T-helper 2 cell treated with Interferon-gamma antibody and Interleukin-4, amounts not matched to agents 100 ng/mL and 5 ng/mL, for 36 hours (primary cell): ENCODE results near the gene NUTM1. TPM values are rescaled to one million over a fixed set of nuclear protein-coding genes. Genes with fewer than 3 reads are reported as not detected.

ENCODE experiments used
- intact Hi-C: fragments of 100-400 bp; cut with micrococcal nuclease; formaldehyde crosslinking; loops from one replicate; pipeline ENCODE4 v1.15.1; 2023
- total RNA-seq: library from RNA; stranded (reverse); gene quantifications from 2 replicates; pipeline ENCODE4 v1.2.3, GENCODE V29; 2022

Gene NUTM1, protein sequence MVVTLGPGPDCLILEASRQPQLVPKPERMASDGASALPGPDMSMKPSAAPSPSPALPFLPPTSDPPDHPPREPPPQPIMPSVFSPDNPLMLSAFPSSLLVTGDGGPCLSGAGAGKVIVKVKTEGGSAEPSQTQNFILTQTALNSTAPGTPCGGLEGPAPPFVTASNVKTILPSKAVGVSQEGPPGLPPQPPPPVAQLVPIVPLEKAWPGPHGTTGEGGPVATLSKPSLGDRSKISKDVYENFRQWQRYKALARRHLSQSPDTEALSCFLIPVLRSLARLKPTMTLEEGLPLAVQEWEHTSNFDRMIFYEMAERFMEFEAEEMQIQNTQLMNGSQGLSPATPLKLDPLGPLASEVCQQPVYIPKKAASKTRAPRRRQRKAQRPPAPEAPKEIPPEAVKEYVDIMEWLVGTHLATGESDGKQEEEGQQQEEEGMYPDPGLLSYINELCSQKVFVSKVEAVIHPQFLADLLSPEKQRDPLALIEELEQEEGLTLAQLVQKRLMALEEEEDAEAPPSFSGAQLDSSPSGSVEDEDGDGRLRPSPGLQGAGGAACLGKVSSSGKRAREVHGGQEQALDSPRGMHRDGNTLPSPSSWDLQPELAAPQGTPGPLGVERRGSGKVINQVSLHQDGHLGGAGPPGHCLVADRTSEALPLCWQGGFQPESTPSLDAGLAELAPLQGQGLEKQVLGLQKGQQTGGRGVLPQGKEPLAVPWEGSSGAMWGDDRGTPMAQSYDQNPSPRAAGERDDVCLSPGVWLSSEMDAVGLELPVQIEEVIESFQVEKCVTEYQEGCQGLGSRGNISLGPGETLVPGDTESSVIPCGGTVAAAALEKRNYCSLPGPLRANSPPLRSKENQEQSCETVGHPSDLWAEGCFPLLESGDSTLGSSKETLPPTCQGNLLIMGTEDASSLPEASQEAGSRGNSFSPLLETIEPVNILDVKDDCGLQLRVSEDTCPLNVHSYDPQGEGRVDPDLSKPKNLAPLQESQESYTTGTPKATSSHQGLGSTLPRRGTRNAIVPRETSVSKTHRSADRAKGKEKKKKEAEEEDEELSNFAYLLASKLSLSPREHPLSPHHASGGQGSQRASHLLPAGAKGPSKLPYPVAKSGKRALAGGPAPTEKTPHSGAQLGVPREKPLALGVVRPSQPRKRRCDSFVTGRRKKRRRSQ
- not detected in 2 replicates for total RNA-seq

GRCh38 chr15:34342737-34343575 lies at the start of gene NUTM1, which contains the start of gene NOP10:
Gene NUTM1, plus strand, starts transcription at chr15:34343315. Its CDS starts 382 bp downstream, at chr15:34343697.
Gene NOP10, minus strand, starts transcription at chr15:34343136. Its CDS starts 63 bp downstream, at chr15:34343073.
- intact Hi-C loops = loop anchor here (1.0 to 2.0 kb wide), 4 partner anchors 24 to 245 kb away; partner anchors contain the start of genes GOLGA8A and LPCAT4

DNA sequence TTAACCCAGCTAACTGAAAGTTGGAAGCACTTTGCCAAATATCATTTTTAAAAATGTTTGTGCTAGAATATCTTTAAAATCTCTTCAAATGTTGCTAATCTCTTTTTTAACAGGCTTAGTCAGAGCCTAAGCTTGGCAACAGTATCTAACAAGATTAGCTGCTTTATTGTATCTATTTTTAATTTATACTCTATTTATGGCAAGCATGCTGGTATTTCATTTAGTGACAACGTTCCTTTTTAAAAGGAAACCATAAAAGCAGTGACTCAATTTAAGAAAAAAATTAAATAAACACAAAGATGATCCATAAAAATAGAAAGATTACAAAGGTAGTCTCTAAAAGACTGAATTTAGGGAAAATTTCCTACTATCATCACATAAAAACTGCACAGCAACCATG lies 46.1 kb upstream of the NUTM1 start:
- intact Hi-C loops = no loop called here

- intact Hi-C loops = no loop called here
These were observed 42.1 kb upstream of the NUTM1 start for GRCh38 chr15:34301058-34301457.

DNA sequence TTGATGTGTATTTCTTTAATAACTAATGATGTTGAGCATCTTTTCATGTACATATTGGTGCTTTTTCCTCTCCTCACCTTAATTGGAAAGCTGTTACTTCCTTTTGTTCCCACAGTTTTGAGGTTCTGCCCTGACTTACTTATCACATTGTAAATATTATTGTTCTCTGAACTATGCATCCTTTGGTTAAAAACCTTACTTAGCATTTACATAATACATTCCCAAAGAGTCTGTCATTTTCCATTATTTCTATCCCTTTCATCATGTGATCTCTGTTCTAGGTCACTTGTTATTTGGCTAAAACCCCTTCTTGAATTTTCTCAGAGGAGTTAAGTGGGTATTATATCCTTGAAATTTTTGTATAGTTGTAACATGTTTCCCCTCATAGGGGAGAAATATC lies 38.5 kb upstream of the NUTM1 start:
- intact Hi-C loops = no loop called here

DNA sequence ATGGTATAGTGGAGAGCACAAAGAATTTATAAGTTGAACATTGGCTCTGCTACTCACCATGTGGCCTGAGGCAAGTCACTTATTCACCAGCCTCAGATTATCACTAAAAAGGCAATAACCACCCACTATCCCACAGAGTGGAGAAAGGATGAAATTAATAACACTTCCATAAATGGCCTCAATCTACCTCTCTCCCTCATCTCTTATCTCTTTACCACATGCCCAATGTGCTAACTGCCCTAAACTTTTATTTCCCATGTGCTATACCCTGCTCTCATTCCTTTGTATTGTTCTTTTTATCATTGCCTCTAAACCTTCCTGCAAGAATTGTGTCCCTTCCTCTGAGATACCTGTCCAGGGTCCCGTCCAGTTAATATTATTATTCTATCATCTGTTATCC lies 31.6 kb upstream of the NUTM1 start:
- intact Hi-C loops = no loop called here

DNA sequence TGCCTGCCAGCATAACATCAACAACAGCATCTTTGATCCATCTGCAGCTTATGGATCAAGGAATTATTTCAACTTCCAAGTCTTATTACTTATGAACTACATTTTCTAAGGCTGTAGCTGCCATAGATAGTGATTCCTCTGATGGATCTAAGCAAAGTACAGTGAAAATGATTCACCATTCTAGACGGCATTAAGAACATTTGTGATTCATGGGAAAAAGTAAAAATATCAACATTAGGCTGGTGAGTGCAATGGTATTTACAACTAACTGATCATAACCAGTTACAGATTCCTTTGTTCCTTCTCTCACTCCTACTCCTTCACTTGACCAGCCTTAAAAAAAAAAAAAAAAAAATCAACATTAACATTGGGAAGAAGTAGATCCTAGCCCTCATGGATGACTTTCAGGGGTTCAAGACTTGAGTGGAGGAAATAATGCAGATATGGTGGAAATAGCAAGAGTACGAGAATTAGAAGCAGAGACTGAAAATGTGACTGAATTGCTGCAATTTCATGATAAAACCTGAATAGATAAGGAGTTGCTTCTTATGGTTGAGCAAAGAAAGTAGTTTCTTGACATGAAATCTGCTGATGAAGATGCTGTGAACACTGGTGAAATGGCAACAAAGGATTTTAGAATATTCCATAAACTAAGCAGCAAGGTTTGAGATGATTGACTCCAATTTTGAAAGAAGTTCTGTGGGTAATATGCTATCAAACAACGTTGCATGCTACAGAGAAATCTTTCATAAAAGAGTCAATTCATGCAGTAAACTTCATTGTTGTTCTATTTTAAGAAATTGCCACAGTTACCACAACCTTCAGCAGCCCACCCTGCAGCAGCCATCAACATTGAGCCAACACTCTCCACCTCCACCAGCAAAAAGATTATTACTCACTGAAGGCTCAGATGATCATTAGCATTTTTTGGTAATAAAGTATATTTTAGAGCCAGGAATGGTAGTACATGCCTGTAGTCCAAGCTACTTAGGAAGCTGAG lies 28.3 kb upstream of the NUTM1 start:
- intact Hi-C loops = no loop called here

- intact Hi-C loops = no loop called here
These were observed 24.6 kb upstream of the NUTM1 start for GRCh38 chr15:34318277-34319079.

- intact Hi-C loops = no loop called here
These were observed 19.9 kb upstream of the NUTM1 start for GRCh38 chr15:34323217-34323616.

DNA sequence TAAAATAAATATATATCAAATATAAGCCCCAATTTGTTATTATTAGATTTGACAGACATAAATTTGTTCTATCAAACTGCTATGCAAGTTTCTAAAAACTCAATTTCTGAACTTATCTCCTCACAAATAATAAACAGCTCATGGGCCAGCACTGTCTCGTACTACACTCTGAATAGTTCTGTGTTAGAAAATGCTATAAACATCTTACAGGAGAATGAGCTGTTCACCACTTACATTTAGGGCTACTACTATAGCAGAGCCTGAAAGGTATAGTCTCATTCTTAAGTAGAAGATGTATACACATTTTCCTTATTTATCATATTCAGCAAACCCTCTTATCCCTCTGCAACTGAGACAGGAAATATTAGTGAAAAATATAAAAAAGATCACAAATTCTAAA lies 18.2 kb upstream of the NUTM1 start:
- intact Hi-C loops = no loop called here

DNA sequence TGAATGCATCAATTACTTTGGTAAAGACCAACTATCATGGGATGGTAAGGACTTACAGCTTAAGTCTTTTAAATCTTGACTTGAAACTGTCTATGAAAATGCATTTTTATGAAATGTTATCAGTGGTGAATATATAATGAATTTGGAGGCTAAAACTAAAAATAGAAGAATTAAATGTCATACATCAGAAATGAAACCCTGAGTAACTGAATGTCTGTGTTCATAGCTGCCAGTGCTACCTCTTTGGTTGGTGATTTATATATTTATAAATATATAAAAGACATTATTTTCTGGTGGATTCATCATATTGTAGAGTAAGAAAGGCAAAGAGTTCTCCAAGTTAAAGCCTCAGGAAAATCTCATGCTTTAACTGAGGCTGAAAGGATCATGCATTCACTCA lies 17.7 kb upstream of the NUTM1 start:
- intact Hi-C loops = no loop called here

GRCh38 chr15:34327906-34328305 lies 15.2 kb upstream of the NUTM1 start:
- intact Hi-C loops = no loop called here

- intact Hi-C loops = no loop called here
These were observed 14.1 kb upstream of the NUTM1 start for GRCh38 chr15:34329006-34329405.

- intact Hi-C loops = no loop called here
These were observed 12.8 kb upstream of the NUTM1 start for GRCh38 chr15:34330279-34330678.

DNA sequence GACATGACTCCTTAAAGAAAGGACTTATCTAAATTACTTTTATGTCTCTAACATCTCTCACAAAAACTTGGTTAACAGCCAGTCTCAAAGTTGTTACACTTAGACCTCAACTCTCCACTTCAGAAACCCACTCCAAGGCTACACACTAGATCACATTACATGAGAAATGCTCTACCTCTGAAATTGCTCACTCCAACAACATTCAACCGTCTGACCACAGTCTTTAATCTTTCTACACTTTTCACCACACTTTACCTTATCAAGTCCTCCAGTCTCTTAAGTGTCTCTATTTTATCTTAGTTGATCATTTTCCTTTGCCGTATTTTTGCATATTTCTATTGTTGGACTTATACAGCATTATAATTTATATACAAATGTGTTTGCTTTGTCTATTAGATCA lies 11.3 kb upstream of the NUTM1 start:
- intact Hi-C loops = no loop called here

GRCh38 chr15:34332553-34333120 lies 10.5 kb upstream of the NUTM1 start:
- intact Hi-C loops = no loop called here

GRCh38 chr15:34334672-34335071 lies 8.4 kb upstream of the NUTM1 start:
- intact Hi-C loops = loop anchor here (5.0 kb wide), 1 partner anchor 248 kb away; the partner anchor contains the start of gene GOLGA8B

DNA sequence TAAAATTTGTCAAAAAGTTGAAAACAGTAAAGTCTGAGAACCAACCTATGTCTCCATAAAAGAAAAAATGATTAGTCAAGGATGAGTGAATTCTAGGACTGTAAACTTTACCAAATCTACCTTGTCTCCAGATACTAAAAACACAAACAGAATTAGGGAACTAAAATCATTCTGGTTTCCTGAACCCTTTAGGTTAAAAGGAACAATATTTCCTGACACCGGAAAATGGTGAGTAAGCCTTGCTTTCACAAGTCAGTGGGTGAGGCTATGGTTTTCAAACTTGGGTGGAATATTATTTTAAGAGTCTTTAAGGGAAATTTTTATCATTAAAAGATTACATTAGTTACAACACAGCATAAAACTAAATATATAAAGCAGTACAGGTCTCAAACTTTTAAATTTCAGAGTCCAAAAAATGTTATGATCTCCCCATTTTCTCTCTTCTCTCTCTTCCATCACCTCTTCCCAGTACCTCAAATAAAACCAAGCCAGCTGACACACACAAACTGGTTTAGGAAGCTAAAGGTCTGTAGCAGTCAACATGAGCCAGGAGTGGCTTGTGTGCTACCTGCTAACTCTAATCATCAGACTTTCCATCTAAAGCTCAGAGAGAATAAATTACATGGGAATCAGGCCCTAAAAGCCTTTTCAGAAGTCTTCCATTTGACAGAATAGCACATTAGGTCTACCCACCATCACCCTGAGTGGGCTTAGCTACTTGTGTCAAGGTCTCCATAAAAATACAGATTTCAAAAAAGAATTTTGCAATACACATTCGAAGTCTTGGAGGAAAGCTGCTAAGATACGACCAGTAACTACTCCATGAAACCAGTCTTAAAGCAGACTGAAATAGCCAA lies 7.7 kb upstream of the NUTM1 start:
- intact Hi-C loops = loop anchor here (2.0 to 5.0 kb wide), 2 partner anchors 235 to 247 kb away; partner anchors contain the start of genes EMC7 and GOLGA8B
